ENCODE results near the gene GINS1.

GINS1 gene

GRCh38 chr20:25496165-25496967 is 88.9 kb downstream of the GINS1 start:
- no peak for DNase-seq

- DNase-seq, result no peak
These were observed 89.5 kb downstream of the GINS1 start for GRCh38 chr20:25496968-25497401.

GRCh38 chr20:25497586-25498279 is 90.3 kb downstream of the GINS1 start:
- DNase-seq, result no peak

Data from activated CD8-positive, alpha-beta memory T cell treated with anti-CD3 and anti-CD28 coated beads, Interleukin-2, amount 50 U/mL, for 48 hours (primary cell).